ENCODE results near the gene HPRT1. TPM values are rescaled to one million over a fixed set of nuclear protein-coding genes. Genes with fewer than 3 reads are reported as not detected.
A peak's percentile ranks its signal among the peaks of the same experiment; 100 is the strongest.

Gene HPRT1
- total RNA-seq, 1 donor from 2014 or later: 28.3 TPM

DNA sequence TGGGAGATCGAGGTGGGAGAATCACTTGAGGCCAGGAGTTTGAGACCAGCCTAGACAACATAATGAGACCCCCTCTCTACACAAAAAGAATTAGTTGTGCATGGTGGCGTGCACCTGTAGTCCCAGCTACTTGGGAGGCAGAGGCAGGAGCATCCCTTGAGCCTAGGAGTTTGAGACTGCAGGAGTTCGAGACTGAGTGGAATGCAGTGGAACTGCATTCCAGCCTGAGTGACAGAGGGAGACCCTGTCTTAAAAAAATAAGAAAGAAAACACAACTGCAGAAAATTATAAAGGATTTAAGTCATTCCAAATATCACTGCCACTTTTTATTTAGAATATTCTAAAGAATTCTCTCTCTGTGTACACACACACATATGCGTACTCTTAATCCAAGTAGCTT is 18.4 kb downstream of the HPRT1 start:
- no peak for ATAC-seq

DNA sequence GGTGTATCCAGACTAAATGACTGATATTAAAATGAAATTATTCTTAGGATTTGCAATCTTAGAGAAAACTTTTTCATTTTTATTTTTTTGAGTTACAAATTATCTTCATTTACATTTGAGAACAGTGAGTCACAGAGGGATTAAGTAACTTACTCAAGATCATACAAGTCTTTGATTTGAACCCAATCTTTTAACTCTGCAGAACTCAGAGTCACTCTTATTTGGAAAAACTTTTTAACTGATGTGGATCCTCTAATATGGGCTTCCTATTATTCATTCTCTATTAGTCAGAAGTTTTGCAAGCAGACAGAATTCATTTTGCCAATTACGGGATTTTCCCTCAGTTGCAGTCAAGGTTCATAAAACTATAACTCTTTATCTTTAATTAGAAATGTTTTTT is 20.1 kb downstream of the HPRT1 start:
- ATAC-seq: no peak

DNA sequence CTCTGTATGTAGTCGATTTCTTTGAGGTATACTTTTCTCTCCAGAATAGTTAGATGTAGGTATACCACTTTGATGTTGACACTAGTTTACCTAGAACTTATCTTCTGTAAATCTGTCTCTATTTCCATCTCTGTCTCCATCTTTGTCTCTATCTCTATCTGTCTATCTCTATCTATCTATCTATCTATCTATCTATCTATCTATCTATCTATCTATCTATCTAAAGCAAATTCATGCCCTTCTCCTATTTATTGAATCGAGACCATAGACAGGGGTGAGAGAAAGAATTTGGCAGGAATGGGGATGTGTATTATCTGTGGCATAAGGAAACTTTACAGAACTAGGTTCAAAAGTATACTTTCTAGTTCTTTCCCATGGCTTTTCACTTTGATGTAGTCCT is 21.4 kb downstream of the HPRT1 start:
- ATAC-seq: no peak

DNA sequence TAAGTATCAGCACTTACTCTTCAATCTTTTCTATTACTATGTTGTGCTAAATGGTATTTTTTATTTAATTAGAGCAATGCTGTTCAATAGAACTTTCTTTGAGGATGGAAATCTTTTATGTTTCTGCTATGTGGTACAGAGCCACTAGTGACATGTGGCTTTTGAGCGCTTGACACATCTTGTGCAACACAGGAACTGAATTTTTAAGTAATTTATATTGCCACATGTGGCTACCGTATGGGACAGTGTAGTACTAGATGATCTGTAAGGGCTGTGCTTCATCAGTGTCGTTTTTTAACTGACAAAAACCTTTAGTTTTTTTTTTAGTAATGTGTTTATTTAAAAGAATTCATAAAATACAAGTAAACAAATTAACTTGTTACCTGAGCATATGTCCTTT is 22.4 kb downstream of the HPRT1 start:
- ATAC-seq: no peak

DNA sequence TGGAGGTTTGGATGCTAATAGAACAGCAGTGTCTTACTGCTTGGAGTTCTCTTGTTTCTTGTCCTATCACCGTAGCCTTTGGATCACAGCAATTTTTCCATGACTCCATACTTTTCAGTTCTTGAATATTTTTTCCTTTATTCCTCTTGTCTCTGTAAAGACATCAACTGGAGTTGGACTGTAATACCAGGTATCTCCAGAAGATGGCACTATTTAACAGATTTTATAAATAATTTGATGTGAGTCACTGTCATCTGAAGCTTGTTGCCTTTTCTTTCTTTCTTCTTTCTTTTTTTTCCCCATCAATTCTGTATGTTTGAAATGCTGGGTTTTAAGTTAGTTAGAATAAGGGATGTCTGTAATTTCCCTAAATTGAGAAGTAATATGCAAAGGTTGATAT is 24.1 kb downstream of the HPRT1 start:
- no peak for ATAC-seq

DNA sequence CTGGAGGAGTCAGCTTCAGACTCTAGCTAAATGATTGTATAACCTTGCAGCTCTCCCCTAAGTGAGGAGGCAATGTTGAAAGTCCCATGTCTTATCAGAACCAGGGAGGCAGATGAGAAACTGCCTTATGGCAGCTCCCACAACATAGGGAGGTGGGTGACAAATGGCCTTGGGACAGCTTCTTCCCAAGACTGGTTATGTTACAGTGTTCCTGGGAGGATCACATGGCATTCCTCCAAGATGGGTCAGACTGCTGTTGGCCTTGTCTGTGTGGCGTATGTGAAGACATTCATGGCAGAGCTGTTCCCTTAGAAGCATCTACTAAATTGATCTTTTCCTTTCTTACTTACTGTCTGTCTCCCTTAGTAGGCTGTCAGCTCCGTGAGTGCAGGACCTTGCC is 42.0 kb downstream of the HPRT1 start:
- ATAC-seq: no peak

DNA sequence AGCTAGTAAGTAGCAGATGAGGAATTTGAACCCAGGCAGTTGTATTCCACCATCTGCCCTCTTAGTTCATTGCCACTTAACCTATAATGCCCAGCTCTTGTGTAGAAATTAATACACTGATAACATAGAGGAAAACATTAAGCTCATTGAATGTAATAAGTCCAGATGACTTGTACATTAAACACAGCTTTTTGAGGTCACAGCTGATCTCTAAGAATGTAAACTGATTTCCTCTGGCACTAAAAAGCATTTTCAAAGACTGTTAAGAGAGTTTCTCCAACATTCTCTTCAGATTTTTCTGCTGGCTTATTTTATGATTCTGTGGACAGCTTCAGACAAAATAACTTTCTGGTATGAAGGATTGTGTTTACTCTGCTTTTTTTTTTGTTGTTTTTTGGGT is 42.7 kb downstream of the HPRT1 start:
- no peak for ATAC-seq

DNA sequence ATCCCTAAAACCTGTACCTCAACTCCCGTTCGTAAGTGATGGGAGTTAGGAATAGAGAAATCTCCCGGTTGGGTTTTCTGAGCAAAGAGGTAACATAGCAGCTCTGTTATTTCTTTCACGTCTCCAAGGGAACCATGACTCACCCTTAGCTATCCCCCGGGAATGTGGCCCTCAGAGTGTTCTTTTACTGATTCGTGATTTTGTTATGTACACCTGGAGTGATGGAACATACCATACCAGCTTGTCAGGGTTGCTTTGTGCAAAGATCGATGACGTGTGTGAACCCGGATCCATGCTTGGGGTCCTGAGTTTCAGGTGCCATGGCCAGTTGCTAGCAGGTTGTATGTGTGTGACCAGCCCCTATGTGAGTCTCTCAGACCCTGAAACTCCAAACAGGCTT is 52.6 kb downstream of the HPRT1 start:
- no peak for ATAC-seq

DNA sequence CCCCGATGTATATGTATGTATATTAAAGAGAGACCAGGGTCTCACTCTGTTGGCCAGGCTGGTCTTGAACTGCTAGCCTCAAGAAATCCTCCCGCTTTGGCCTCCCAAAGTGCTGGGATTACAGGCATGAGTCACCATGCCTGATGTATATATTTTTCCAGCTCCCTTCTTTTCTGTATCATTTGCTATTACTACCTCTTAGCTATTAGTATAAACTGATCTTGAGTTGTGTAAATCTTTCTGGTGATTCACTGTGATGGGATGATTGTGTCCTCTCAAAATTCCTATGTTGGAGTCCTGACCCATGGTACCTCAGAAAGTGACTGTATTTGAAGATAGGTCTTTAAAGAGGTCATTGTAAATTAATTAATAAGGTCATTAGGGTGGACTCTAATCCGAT is 53.1 kb downstream of the HPRT1 start:
- no peak for ATAC-seq

DNA sequence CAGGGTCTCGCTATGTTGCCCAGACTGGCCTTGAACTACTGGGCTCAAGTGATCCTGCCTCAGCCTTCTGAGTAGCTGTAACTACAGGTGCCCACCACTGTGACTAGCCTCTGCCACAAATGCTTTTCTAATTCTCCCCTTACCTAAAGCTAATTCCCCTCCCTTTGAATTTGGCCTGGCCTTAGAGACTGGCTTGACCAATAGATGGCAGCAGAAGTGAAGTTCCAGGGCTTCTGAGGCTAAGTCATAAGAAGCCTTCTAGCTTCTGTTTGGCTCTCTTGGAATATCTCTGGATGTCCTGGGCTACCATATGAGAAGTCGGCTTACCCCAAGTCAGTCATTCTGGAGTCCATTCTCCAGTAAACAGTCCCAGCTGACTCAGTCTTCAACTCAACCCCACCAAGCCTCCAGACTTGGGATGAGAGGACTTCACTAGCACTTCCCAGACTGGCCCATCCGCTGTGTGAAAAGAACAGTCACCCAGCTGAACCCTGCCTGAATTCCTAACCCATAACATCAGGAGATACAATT is 61.0 kb downstream of the HPRT1 start:
- ATAC-seq: peak; percentile 57

DNA sequence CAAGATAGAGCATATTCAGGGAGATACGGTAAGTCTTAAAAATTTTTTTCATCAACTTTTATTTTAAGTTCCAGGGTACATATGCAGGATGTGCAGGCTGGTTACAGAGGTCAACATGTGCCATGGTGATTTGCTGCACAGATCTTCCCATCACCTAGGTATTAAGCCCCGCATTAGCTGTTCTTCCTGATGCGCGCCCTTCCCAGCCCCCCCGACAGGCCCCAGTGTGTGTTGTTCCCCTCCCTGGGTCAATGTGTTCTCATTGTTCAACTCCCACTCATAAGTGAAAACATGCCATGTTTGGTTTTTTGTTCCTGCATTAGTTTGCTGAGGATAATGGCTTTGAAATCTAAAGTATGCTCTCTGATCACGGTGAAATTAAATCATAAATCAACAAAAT is 64.2 kb downstream of the HPRT1 start:
- no peak for ATAC-seq

DNA sequence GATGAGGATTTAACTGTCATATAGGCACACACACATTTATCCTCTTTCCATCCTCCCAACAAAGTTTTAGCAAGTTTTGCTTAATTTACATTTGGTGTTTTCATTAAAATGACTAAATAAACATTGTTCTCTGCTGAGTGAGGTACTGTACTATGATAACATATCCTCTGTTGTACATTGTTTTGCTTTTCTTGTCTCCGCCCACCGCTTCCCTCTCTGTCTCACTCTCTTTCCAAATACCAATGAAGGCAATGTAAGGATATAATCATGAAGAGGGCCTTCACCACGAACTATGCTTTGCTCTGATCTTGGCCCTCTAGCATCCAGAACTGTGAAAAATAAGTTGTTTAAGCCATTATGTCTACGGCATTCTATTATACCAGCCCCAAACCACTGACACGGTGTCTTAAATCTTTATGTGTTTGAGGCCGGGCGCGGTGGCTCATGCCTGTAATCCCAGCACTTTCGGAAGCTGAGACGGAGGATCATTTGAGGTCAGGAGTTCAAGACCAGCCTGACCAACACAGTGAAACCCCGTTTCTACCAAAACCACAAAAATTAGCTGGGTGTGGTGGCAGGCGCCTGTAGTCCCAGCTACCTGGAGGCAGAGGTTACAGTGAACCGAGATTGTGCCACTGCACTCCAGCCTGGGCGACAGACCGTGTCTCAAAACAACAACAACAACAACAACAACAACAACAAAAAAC is 65.3 kb downstream of the HPRT1 start:
- no peak for ATAC-seq

DNA sequence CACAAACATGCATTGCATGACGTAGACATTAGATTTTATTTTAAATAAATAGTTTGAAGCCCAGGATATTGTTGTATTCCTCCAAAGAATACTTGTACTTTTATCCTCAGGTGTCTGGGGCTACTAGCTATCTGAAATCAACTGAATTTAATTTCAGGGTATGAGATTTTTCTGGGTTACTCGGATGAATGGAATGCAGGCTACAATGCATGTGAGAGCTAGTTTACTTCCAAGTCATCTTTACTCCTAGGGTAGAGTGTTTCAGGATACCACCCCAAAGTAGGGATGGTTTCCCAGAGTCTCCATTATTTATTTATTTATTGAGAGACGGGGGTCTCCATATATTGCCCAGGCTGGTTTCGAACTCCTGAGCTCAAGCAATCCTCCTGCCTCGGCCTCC is 66.4 kb downstream of the HPRT1 start:
- ATAC-seq: no peak

DNA sequence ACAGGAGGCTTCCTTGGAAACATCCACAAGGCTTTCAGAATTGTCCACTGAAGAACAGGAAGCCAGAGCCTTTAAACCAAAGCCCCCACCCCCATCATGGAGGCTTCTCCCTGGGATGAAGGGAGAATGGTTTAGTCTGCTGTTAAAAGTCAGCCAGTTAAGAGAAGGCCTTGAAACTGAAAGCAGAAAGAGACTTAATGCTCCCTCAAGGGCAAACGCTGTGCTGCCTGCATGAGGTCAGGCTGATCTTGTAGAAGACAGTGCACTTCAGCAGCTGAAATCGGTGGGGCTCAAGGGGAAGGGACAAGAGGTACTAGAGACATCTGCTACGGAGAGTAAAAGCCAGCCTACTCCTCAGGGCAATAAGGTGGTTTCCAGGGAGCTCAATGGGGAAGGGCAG is 69.0 kb downstream of the HPRT1 start:
- ATAC-seq: no peak

DNA sequence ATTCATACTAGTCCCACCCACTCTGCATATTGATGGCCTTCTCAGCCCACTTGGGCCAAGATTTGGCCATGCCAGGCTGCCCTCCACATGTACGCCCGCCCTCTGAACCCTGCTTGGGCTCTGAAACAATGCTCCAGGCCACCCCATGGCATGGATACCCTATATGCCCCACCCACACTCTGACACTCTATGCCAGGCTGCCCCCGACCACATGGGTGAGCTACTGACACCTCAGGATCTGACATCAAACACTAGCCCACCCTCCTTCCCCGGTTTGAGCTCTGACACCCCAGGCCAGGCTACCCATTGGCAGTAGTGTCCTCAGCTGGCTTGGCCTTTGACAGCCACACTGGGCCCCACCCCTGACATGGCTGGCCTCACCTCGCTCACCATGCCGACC is 69.5 kb downstream of the HPRT1 start:
- no peak for ATAC-seq

DNA sequence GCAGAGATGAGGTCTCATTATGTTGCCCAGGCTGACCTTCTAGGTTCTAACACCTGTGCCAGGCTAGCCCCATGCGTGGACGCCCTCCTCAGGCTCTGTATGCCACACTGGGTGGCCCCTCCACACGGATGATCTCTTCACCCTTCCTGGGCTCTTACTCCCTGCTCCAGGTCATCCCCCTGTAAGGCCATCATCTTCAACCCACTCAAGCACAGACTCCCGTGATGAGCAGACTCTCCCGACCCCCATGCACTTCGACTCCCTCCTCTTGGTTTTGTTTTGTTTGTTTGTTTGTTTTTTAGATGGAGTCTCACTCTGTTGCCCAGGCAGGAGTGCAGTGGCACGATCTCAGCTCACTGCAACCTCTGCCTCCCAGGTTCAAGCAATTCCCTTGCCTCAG is 70.9 kb downstream of the HPRT1 start:
- no peak for ATAC-seq

DNA sequence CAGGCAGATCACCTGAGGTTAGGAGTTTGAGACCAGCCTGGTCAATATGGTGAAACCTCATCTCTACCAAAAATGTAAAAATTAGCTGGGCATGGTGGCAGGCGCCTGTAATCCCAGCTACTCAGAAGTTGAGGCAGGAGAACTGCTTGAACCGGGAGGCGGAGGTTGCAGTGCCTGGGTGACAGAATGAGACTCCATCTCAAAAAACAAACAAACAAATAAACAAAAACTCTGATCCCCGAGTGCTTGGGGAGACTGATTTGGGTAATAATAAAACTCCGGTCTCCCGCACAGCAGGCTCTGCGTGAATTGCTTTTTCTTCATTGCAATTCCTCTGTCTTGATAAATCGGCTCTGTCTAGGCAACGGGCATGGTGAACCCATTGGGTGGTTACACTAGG is 73.4 kb downstream of the HPRT1 start:
- no peak for ATAC-seq

DNA sequence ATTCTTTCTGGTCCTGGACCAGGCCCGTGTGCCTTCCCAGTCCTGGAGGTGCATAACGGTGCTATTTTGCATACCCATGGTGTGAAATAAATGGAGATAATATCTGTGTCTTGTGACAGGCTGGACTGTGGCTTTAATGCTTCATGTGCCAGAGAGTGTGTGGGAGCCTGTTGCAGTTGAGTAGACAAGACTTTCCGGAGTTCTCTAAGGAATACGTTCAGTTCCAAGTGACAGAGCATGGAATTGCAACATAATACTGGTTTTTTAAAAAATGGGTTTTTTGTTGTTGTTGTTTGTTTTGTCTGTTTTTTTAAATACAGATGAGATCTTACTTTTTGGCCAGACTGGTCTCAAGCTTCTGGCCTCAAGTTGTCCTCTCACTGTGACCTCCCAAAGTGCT is 74.0 kb downstream of the HPRT1 start:
- no peak for ATAC-seq

DNA sequence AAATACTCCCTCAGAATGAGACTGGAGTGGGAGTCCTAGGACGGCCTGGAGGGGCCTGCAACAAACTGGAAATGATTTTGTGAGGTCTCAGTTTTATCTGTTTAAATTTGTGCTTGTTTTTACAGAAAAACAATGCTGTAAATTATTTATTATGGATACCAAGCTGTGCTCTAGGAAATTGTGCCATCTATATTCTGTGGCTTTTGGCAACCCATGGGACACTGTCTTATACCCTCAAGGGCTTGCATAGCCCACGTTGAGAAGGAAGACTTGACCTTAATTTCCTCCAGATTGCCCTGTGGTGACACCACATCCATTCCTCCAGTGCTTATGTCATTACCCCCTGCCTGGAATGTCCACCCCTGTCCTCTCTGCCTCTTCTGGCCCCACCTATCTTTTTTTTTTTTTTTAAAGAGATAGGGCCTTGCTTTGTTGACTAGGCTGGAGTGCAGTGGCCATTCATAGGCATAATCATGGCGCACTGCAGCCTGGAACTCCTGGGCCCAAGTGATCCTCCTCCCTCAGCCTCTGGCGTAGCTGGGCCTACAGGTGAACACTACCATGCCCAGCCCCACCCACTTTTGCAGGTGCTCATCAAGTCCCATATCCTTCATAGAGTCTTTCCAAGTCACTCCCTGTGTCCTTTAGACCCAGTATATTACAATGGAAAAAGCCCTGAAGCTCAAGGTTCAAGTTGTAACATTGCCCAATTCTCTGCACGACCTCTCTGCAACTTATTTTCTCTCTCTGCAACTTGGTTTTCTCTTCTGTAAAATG is 77.4 kb downstream of the HPRT1 start:
- ATAC-seq: no peak

DNA sequence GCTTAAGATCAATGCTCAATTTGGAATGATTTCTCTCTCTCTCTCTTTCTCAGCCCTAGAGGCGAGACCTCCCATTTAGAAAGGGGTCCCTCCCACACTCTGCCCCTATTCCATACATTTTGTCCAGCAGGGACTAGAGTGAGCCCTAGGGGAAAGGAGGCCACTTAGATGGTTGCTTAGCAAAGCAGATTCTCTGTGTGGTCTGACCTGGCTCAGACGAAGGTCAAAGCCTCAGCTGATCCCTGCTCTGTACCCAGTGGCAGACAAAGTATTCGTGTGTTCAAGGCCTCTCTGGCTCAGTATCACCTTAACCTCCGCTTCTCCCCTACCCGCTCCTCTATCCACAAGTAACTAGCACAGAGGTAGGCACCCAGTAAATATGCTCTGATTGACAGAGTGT is 78.4 kb downstream of the HPRT1 start:
- ATAC-seq: no peak

DNA sequence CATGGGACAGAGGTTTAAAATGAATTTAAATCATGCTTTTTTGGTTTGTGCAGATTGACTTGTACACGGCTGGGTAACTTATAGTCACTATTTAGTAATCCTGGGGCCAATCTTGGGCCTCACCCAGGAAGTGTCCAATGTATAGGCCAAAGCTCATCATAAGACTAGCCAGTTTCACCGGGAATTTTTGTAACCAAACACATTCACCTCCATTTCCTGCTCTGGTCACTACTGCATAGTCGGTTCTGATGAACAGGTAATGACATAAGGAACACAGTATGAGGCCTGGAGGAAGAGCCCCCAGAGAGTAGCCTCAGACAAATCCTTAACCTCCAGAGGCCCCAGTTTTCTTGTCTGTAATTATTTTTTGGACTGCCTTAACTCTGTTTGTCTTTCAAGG is 81.9 kb downstream of the HPRT1 start:
- ATAC-seq: peak; percentile 28

DNA sequence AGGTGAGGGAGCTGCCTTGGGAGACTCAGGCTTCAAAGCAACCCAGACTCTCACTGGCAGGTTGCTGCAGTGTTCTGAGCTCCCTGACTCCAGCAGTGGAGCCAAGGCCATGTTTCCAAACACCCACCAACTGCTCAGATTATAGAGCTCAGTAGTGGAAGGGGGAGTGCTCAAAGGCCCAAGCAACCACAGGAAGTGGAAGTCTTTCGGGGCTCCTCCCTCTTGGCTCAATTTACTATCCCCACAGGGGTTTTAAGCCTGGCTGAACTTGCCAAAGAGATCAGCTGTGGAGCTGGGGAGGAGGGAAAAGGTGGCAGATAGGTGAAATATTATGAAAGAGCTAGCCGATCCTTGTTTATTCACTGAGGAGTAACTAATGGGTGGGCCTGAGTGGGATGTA is 82.5 kb downstream of the HPRT1 start:
- ATAC-seq: no peak

DNA sequence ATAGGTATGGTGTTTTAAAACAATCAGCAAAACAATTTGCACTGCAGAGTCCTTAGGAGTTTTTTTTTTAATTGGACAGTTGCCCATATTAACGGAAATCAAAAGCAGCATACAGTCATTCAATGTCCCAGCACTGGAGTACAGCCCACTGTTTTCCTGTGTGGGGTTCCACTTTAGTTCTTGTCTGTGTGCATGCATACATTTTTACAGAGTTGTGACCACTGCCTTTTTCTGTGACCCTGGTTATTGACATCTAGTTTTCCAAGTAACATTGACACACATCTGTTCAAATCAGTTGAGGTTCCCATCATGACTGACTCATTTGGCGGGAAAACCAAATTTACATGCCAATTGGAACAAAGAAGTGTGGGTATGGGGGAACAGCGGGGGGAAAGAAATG is 83.3 kb downstream of the HPRT1 start:
- no peak for ATAC-seq

DNA sequence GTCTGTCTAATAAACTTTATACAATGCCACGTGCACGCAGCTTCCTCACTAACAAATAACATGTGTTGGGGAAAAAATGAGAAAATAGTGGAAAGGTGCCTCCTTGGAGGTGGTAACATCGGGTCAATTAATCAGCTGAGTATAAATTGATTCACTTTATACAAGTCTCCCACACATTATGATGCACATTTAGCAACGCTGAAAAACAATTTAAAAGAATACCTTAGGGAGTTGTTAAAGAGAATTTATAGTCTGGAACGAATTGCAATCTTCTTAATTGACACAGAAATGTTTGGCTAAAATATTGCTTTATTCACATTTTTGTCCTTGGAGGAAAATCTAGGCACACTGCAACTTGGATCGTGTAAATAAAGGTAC is 84.2 kb downstream of the HPRT1 start:
- ATAC-seq: no peak
